GM20431 (cell line): ENCODE results near the gene PLEKHG4B.

Source experiments
- in situ Hi-C: fragments of 300-500 bp; cut with MseI, MboI; formaldehyde crosslinking; loops from one replicate; pipeline ENCODE4 v1.15.0; 2020; ENCODE audit warnings: low sequenced_read_pairs; ENCODE audit not compliant: unreplicated experiment

The PLEKHG4B gene

GRCh38 chr5:119486-120097 is 27.6 kb downstream of the PLEKHG4B start:
- in situ Hi-C loops, result no loop called here

- in situ Hi-C loops, result no loop called here
Measured at GRCh38 chr5:121432-121831, 29.5 kb downstream of the PLEKHG4B start.

GRCh38 chr5:125815-126214 is 33.8 kb downstream of the PLEKHG4B start:
- in situ Hi-C loops, result no loop called here

GRCh38 chr5:126806-127205 is 34.8 kb downstream of the PLEKHG4B start:
- in situ Hi-C loops, result no loop called here

GRCh38 chr5:127886-128285 is 35.9 kb downstream of the PLEKHG4B start:
- in situ Hi-C loops, result no loop called here

- in situ Hi-C loops, result no loop called here
Measured at GRCh38 chr5:128446-128845, 36.5 kb downstream of the PLEKHG4B start.

GRCh38 chr5:129148-129547 is 37.2 kb downstream of the PLEKHG4B start:
- in situ Hi-C loops, result no loop called here

GRCh38 chr5:129820-130219 is 37.9 kb downstream of the PLEKHG4B start:
- in situ Hi-C loops, result no loop called here

- in situ Hi-C loops, result no loop called here
Measured at GRCh38 chr5:130601-131131, 38.7 kb downstream of the PLEKHG4B start.

GRCh38 chr5:136901-137300 is 44.9 kb downstream of the PLEKHG4B start:
- in situ Hi-C loops, result no loop called here

- in situ Hi-C loops, result no loop called here
Measured at GRCh38 chr5:137741-138140, 45.8 kb downstream of the PLEKHG4B start.

GRCh38 chr5:138936-139335 is 47.0 kb downstream of the PLEKHG4B start:
- in situ Hi-C loops, result no loop called here

GRCh38 chr5:139579-140442 is 47.8 kb downstream of the PLEKHG4B start:
- in situ Hi-C loops, result no loop called here

GRCh38 chr5:140443-140829 is 48.5 kb downstream of the PLEKHG4B start:
- in situ Hi-C loops, result no loop called here

GRCh38 chr5:141211-141610 is 49.2 kb downstream of the PLEKHG4B start:
- in situ Hi-C loops, result no loop called here

GRCh38 chr5:141761-142160 is 49.8 kb downstream of the PLEKHG4B start:
- in situ Hi-C loops, result no loop called here

- in situ Hi-C loops, result no loop called here
Measured at GRCh38 chr5:142246-142810, 50.4 kb downstream of the PLEKHG4B start.

GRCh38 chr5:143041-143440 is 51.1 kb downstream of the PLEKHG4B start:
- in situ Hi-C loops, result no loop called here

GRCh38 chr5:144941-145340 is 53.0 kb downstream of the PLEKHG4B start:
- in situ Hi-C loops, result no loop called here

GRCh38 chr5:145585-146323 is 53.8 kb downstream of the PLEKHG4B start:
- in situ Hi-C loops, result no loop called here
